Measurements from ENCODE around the gene MAPK11.

MAPK11 gene

DNA sequence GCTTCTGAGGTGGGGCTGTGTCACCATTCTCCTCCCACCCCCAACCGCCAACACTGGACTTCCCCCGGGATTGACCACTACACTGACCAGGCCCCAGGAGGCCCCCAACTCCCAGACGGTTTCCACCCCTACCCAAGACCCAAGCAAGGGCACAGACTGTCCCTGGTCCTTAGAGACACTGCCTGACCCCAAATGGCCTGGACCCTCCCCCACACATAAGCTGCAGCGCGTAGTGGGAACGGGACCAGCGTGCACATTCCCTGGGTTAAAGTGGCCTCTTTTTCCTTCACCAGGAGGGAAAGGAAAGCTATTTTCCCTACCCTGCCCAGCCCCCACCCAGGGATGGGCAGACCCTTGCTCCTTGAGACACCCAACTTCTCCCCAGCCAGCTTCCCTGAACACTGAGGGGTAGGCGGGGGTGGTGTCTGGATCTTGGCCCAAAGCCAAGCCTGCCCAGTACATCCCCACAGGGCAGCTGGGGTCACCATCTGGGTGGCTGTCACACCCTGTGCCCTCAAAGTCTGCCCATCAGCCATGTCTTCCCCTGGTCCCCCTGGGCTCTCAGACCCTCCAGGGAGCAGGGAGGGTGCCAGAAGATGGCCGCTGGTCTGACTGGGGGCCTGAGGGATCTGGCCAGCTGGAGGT, 7.1 kb downstream of the MAPK11 start:
- in situ Hi-C loops (cut with HindIII; ENCODE audit: low sequenced_read_pairs), result no loop called here

GRCh38 chr22:50262460-50262911, 7.7 kb downstream of the MAPK11 start:
- in situ Hi-C loops (cut with HindIII; ENCODE audit: low sequenced_read_pairs), result no loop called here

- in situ Hi-C loops (cut with HindIII; ENCODE audit: low sequenced_read_pairs), result no loop called here
Measured at GRCh38 chr22:50261615-50262459, 8.3 kb downstream of the MAPK11 start, which contains the start of gene MAPK12. TSS of gene MAPK12 (minus strand) at chr22:50261683. CDS start at chr22:50261509, 174 bp downstream.

DNA sequence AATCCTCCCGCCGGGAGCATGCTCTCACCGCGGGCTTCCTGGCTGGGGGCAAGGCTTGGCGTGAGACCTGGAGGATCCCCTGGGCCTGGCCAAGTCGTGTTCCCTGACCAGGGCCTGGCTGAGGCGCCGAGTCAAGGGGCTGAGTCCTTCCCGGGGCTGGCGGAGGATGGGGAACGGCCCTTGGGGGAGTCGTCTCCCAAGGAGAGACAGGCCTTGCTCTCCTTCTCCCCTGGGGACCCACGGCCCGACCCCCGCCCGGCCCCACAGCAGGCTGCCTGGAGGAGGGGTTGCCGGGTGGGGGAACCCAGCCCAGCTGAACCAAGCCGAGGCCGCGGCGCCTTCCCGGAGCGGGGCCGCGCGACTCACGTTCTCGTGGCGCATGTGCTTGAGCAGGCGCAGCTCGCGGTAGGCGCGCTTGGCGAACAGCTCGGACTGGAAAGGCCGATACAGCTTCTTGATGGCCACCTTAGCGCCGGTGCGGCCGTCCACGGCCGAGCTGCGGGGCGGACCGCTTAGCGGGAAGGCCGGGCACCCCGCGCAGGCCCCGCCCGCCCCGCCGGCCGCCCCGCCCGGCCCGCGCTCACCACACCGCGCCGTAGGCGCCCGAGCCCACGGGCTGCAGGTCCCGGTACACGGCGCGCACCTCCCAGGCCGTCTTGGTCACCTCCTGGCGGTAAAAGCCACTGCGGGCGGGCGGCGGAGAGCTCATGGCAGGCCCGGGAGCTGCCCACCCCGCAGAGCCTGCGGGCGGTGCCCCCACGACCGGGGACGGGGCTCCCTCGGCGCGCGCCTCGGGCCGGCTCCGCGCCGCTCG, 9.2 kb downstream of the MAPK11 start:
- in situ Hi-C loops (cut with HindIII; ENCODE audit: low sequenced_read_pairs), result no loop called here

GRCh38 chr22:50260434-50260800, 9.8 kb downstream of the MAPK11 start:
- in situ Hi-C loops (cut with HindIII; ENCODE audit: low sequenced_read_pairs), result no loop called here

DNA sequence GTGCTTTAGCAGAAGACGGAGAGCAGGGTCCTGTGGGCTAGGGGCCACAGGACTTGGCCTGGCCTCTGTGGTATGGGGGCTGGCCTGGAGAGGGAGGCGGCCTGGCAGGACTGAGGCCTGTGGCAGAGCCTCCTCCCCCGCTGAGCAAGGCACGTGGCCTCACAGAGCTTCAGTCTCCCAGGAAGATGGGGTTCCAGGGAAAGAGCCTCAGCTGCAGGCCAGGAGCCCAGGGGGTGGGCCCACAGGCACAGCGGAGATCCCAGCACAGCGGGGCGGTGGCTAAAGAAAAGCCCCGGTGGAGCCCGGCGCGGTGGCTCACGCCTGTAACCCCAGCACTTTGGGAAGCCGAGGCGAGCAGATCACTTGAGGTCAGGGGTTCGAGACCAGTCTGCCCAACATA, 10.9 kb downstream of the MAPK11 start:
- in situ Hi-C loops (cut with HindIII; ENCODE audit: low sequenced_read_pairs), result no loop called here

DNA sequence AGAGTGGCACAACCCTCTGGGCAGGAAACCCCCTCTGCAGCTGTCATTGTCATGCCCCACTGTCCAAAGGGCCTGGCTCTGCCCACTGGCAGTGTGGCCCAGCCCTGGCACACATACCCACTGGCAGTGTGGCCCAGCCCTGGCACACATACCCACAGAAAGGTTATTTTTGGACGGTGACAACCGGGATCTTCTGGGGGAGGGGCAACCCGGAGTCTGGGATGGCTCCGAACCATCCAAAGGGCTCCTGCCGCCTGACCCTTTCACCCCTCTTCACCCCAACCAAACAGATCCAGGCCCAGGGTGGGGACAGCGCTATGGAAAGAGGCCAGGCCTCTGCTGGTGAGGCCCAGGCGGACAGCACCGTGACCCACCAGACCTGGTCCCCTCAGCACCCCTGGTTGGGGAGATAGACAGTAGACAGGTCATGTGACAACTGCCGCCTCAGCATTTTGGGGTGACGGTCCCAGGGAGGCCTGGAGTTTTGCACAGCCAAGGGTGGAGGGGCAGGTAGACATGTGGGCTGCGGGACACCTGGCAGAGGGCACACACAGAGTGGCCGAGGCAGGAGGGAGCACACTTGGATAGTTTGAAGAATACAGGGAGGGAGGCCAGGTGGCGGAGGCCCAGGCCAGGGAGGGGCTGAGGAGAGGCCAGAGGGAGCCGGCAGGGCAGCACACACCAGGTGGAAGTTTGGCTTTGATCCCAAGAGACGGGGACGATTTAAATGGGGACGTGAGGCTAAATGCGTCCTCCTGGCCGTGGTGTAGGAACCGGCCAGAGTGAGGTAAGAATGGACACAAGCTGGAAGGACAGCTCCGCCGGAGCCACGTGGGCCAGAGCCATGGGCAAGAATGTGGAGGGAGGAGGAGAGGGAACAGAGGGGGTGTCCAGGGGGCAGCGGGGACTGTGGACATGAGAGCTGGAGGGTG, 11.6 kb downstream of the MAPK11 start:
- in situ Hi-C loops (cut with HindIII; ENCODE audit: low sequenced_read_pairs), result no loop called here

DNA sequence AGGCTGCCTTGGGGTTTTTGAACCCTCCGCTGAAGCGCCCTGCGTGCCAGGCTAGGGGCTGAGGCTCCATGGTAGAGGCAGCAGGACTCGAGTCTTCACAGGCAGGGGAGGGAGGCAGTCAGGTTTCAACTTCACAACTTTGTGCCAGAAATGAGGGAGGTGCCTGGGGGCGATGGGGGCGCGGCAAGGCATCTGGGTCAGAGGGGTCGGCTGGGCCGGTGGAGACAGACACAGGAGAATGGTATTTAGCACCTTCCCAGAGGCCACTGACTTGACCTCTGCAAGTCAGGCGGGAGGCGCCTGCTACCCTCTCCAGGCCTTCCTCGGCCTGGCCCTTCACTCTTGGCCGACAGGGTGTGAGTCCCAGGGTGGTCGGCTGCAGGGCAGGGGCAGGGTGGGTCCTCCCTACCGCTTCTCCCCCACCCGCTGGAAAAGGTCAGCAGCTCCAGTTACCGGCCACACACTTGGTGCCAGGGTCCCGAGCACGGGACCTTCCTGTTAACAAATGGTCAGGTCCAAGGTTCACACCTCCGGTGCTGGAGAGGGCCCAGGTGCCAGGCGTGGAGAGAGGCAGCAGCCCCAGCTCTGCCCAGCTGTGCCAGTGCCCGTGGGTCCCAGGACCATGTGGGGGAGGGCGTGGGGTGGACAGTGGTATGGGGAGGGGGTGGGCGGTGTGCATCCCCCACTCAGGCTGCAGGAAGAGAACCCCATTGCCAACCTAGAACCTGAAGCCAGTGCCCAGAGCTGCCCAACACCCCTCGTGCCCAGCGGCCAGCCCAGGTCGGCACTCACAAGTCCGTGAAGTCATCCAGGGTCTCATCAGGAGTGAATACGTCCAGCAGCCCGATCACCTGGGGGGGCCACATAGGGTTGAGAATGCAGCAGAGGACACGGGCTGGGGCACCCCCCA, 12.5 kb downstream of the MAPK11 start:
- in situ Hi-C loops (cut with HindIII; ENCODE audit: low sequenced_read_pairs), result no loop called here

GRCh38 chr22:50257041-50257440, 13.1 kb downstream of the MAPK11 start:
- in situ Hi-C loops (cut with HindIII; ENCODE audit: low sequenced_read_pairs), result no loop called here

DNA sequence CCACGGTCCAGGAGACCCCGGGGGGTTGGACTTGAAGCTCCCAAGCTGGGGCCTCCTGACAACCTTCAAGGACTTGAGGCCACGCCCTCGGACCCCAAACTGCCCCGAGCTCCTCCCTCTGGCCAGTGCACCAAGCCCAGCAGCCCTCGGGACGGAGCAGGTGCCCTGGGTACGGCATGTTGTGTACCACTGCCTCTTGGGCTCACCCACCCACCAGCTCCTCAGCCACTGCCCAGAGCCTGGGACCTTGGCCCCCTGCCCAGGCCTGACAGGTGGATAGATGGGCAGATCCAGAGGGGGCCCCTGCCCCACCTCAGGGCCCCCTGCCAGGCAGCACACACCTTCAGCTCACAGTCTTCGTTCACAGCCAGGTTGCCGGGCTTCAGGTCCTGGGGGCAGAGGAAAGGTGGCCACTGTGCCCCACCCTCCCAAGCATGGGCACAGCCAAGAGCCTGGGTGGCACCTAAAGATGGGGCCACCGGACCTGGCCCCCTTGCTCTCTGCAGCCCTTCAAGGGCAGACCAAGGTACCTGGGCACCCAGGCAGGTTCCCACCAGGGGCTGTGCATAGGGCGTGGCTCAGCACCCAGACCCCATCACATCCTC, 13.8 kb downstream of the MAPK11 start:
- in situ Hi-C loops (cut with HindIII; ENCODE audit: low sequenced_read_pairs), result no loop called here

DNA sequence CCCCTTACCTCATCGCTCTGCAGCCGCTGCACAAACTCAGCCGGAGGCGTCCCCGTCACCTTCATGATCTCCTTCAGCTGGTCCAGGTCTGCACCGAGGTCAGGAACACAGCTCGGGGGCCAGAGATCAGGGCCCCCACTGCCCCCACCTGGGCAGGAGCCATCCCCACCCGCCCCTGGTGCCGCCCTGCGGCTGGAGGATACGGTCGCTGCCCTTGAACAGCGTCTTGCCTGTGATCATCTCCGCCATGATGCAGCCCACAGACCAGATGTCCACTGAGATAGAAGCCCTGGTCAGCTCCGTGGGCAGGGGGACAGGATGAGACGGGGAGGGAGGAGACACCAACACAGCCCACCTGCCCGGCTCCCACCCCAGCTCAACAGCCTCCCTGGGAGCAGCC, 14.6 kb downstream of the MAPK11 start:
- in situ Hi-C loops (cut with HindIII; ENCODE audit: low sequenced_read_pairs), result no loop called here

GRCh38 chr22:50255099-50255498, 15.1 kb downstream of the MAPK11 start:
- in situ Hi-C loops (cut with HindIII; ENCODE audit: low sequenced_read_pairs), result no loop called here

- in situ Hi-C loops (cut with HindIII; ENCODE audit: low sequenced_read_pairs), result no loop called here
Measured at GRCh38 chr22:50253941-50254340, 16.2 kb downstream of the MAPK11 start.

DNA sequence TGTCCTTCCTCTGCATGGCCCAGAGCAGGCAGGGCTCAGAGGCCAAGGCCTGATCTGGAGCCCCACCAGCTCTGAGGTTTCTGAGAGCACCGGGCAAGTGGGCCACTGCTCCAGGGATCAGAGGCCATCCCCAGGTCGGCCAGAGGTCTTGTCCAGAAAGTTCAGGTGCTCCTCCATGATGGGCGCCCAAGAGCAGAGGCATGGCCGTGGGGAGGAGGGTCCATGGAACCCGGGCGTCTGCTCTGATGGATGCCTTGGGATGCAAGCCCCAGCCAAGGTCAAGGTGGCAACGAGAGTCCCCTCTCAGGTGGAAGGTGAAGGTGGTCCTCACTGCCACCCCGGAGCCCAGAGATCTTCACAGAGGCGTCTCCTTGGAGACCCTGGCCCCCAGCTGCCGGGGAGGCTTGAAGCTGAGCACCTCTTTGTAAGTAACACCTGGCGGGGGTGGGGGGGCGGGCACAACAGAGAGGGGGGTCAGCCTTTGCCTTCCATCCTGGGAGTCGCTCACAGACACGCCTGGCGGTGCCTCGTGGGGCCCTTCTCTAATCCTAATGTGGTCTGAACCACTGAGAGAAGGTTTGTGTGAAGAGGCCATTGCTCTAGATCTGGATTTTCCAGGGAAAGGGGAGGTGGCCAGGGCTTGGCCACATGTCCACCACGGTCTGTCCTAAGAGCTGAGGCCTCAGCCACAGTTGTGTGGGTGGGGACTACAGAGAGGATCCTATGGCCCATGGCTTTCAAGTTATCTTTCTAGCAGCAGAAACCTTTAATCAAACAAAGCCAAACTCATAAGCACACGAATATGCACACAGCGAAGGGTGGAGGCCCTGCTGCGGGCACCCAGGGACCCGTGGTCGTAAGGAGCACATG, 16.9 kb downstream of the MAPK11 start:
- in situ Hi-C loops (cut with HindIII; ENCODE audit: low sequenced_read_pairs), result no loop called here

- in situ Hi-C loops (cut with HindIII; ENCODE audit: low sequenced_read_pairs), result no loop called here
Measured at GRCh38 chr22:50252082-50253045, 17.8 kb downstream of the MAPK11 start.

DNA sequence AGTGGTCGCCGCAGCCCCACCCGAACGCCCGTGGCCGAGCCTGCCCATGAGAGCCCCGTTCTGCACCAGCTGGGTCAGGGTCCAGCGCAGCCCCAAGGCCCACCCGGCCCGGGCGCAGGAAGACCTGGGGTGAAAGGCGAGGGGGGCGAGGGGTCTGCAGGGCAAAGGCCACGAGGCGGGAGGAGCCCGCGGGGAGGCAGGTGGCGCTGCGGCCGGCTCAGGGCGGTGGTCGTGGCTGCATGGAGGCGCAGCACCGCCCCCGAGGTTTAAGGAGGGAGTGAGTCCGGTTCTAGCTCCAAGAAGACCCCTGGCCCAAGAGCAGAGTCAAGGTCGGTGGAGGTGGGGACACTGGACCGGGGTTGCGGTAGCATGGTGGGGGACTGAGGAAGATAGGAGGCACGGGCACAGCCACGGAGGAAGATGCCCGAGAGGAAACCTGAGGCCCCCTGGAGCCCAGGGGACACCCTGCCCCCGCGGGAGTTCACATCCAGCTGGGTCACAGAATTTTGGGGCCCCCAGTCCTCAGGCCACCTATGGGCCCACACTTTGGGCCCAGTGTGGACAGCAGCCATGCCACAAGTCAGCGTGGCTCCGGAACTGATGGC, 18.6 kb downstream of the MAPK11 start:
- in situ Hi-C loops (cut with HindIII; ENCODE audit: low sequenced_read_pairs), result no loop called here
